Measurements from ENCODE around the gene METTL22.

METTL22 gene

GRCh38 chr16:8656376-8656775 is 34.9 kb downstream of the METTL22 start:
- in situ Hi-C loops (cut with HindIII; ENCODE audit: low sequenced_read_pairs): no loop called here
- DNase-seq (ENCODE audit: low read depth): no peak
- no peak for TF ChIP-seq CTCF (IDR thresholded peaks at IDR 0.05; ENCODE audit: low read depth, low read length, missing control alignments)
- no peak overlapping the region for H3K4me3 ChIP-seq (ENCODE audit: low read depth, low read length)

- no peak overlapping the region for H3K4me3 ChIP-seq (ENCODE audit: low read depth, low read length)
- TF ChIP-seq CTCF (IDR thresholded peaks at IDR 0.05; ENCODE audit: low read depth, low read length, missing control alignments): peak; percentile 60
- DNase-seq (ENCODE audit: low read depth): peak; percentile 13
- in situ Hi-C loops (cut with HindIII; ENCODE audit: low sequenced_read_pairs): loop anchor here (5.0 kb wide), 1 partner anchor 141 kb away; no protein-coding TSS in a partner anchor
Measured at GRCh38 chr16:8660841-8661301, 39.4 kb downstream of the METTL22 start.

GRCh38 chr16:8661703-8662102 is 40.2 kb downstream of the METTL22 start:
- TF ChIP-seq CTCF (IDR thresholded peaks at IDR 0.05; ENCODE audit: low read depth, low read length, missing control alignments): no peak
- no peak for DNase-seq (ENCODE audit: low read depth)
- in situ Hi-C loops (cut with HindIII; ENCODE audit: low sequenced_read_pairs): loop anchor here (5.0 kb wide), 1 partner anchor 141 kb away; no protein-coding TSS in a partner anchor
- H3K4me3 ChIP-seq (ENCODE audit: low read depth, low read length): no peak overlapping the region

- TF ChIP-seq CTCF (IDR thresholded peaks at IDR 0.05; ENCODE audit: low read depth, low read length, missing control alignments): no peak
- DNase-seq (ENCODE audit: low read depth): no peak
- H3K4me3 ChIP-seq (ENCODE audit: low read depth, low read length): no peak overlapping the region
- in situ Hi-C loops (cut with HindIII; ENCODE audit: low sequenced_read_pairs): loop anchor here (5.0 kb wide), 1 partner anchor 139 kb away; no protein-coding TSS in a partner anchor
Measured at GRCh38 chr16:8663192-8664089, 41.9 kb downstream of the METTL22 start.

GRCh38 chr16:8665529-8665928 is 44.0 kb downstream of the METTL22 start:
- DNase-seq (ENCODE audit: low read depth): no peak
- no peak for TF ChIP-seq CTCF (IDR thresholded peaks at IDR 0.05; ENCODE audit: low read depth, low read length, missing control alignments)
- no peak overlapping the region for H3K4me3 ChIP-seq (ENCODE audit: low read depth, low read length)
- in situ Hi-C loops (cut with HindIII; ENCODE audit: low sequenced_read_pairs): no loop called here

GRCh38 chr16:8667492-8667891 is 46.0 kb downstream of the METTL22 start:
- H3K4me3 ChIP-seq (ENCODE audit: low read depth, low read length): no peak overlapping the region
- no peak for TF ChIP-seq CTCF (IDR thresholded peaks at IDR 0.05; ENCODE audit: low read depth, low read length, missing control alignments)
- DNase-seq (ENCODE audit: low read depth): no peak
- in situ Hi-C loops (cut with HindIII; ENCODE audit: low sequenced_read_pairs): no loop called here

Data from astrocyte of the cerebellum (primary cell).